ENCODE results near the gene LRRC17. TPM values are rescaled to one million over a fixed set of nuclear protein-coding genes. Genes with fewer than 3 reads are reported as not detected.
"Not testable (repeated sequence)": the region's sequence is repeated elsewhere in the genome, so short reads cannot be mapped to it uniquely, and the experiment has no call there.

LRRC17 gene
- polyA plus RNA-seq, 1 donor from 2014 or later: 6.7 TPM

GRCh38 chr7:102953406-102953805 is 40.6 kb downstream of the LRRC17 start:
- Histone ChIP-seq H2AFZ (ENCODE audit: low read depth, low read length) (no peak overlapping the region), H3K4me2 (ENCODE audit: low read length) (no peak overlapping the region), H3K9me3 (ENCODE audit: low read length) (no peaks in the 10 kb centered on the region), H3K79me2 (replicated peaks; ENCODE audit: insufficient read depth, low read length) (no peaks in the 10 kb centered on the region), H3K27me3 (ENCODE audit: insufficient read depth, low read depth, low read length) (no peaks in the 10 kb centered on the region), H3K4me3 (ENCODE audit: low read length) (no peak overlapping the region), H3K9me2 (ENCODE audit: insufficient read depth, low read length) (no peaks in the 10 kb centered on the region), H3F3A (ENCODE audit: insufficient read depth, low read length, poor library complexity, severe bottlenecking) (no peaks in the 10 kb centered on the region), H4K20me1 (ENCODE audit: insufficient read depth) (no peaks in the 10 kb centered on the region), H3K27ac (ENCODE audit: low read length) (no peak overlapping the region), H3K9ac (ENCODE audit: low read length) (no peak overlapping the region), H3K36me3 (ENCODE audit: insufficient read depth, low read length) (no peaks in the 10 kb centered on the region)
- TF ChIP-seq EZH2 (IDR thresholded peaks at IDR 0.05; ENCODE audit: borderline replicate concordance, insufficient read depth, low read length, poor library complexity, severe bottlenecking): no peak
- no peak for TF ChIP-seq SMC3 (conservative IDR thresholded peaks at IDR 0.05; ENCODE audit: poor library complexity)
- TF ChIP-seq, protein P1, sequence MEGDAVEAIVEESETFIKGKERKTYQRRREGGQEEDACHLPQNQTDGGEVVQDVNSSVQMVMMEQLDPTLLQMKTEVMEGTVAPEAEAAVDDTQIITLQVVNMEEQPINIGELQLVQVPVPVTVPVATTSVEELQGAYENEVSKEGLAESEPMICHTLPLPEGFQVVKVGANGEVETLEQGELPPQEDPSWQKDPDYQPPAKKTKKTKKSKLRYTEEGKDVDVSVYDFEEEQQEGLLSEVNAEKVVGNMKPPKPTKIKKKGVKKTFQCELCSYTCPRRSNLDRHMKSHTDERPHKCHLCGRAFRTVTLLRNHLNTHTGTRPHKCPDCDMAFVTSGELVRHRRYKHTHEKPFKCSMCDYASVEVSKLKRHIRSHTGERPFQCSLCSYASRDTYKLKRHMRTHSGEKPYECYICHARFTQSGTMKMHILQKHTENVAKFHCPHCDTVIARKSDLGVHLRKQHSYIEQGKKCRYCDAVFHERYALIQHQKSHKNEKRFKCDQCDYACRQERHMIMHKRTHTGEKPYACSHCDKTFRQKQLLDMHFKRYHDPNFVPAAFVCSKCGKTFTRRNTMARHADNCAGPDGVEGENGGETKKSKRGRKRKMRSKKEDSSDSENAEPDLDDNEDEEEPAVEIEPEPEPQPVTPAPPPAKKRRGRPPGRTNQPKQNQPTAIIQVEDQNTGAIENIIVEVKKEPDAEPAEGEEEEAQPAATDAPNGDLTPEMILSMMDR (IDR thresholded peaks at IDR 0.05; ENCODE audit: poor library complexity, severe bottlenecking): no peak
- TF ChIP-seq POLR2AphosphoS5 (IDR thresholded peaks at IDR 0.05): no peak
- TF ChIP-seq, protein P2, sequence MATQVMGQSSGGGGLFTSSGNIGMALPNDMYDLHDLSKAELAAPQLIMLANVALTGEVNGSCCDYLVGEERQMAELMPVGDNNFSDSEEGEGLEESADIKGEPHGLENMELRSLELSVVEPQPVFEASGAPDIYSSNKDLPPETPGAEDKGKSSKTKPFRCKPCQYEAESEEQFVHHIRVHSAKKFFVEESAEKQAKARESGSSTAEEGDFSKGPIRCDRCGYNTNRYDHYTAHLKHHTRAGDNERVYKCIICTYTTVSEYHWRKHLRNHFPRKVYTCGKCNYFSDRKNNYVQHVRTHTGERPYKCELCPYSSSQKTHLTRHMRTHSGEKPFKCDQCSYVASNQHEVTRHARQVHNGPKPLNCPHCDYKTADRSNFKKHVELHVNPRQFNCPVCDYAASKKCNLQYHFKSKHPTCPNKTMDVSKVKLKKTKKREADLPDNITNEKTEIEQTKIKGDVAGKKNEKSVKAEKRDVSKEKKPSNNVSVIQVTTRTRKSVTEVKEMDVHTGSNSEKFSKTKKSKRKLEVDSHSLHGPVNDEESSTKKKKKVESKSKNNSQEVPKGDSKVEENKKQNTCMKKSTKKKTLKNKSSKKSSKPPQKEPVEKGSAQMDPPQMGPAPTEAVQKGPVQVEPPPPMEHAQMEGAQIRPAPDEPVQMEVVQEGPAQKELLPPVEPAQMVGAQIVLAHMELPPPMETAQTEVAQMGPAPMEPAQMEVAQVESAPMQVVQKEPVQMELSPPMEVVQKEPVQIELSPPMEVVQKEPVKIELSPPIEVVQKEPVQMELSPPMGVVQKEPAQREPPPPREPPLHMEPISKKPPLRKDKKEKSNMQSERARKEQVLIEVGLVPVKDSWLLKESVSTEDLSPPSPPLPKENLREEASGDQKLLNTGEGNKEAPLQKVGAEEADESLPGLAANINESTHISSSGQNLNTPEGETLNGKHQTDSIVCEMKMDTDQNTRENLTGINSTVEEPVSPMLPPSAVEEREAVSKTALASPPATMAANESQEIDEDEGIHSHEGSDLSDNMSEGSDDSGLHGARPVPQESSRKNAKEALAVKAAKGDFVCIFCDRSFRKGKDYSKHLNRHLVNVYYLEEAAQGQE (IDR thresholded peaks at IDR 0.05; ENCODE audit: borderline replicate concordance): no peak
- TF ChIP-seq MXI1 (conservative IDR thresholded peaks at IDR 0.05; ENCODE audit: poor library complexity, severe bottlenecking): no peak
- no peak for TF ChIP-seq EP300 (conservative IDR thresholded peaks at IDR 0.05; ENCODE audit: poor library complexity, severe bottlenecking)
- no peak for TF ChIP-seq TAF1 (IDR thresholded peaks at IDR 0.05; ENCODE audit: low read depth)
- TF ChIP-seq RAD21 (conservative IDR thresholded peaks at IDR 0.05): no peak

DNA sequence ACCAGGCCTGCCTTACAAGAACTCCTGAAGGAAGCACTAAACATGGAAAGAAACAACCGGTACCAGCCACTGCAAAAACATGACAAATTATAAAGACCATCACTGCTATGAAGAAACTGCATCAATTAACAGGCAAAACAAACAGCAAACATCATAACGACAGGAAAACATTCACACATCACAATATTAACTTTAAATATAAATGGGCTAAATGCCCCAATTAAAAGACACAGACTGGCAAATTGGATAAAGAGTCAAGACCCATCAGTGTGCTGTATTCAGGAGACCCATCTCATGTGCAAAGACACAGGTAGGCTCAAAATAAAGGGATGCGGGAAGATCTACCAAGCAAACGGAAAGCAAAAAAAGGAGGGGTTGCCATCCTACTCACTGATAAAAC is 41.6 kb downstream of the LRRC17 start:
- not testable (repeated sequence) for H3K27me3 ChIP-seq (ENCODE audit: insufficient read depth, low read depth, low read length); H3K79me2 ChIP-seq (replicated peaks; ENCODE audit: insufficient read depth, low read length); H3K27ac ChIP-seq (ENCODE audit: low read length)

DNA sequence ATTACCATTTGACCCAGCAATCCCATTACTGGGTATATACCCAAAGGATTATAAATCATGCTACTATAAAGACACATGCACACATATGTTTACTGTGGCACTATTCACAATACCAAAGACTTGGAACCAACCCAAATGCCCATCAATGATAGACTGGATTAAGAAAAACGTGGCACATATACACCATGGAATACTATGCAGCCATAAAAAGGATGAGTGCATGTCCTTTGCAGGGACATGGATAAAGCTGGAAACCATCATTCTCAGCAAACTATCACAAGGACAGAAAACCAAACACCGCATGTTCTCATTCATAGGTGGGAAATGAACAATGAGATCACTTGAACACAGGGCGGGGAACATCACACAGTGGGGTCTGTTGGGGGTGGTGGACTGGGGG is 45.2 kb downstream of the LRRC17 start:
- H3K4me3 ChIP-seq (ENCODE audit: low read length); H3K9me3 ChIP-seq (ENCODE audit: low read length); H3K27ac ChIP-seq (ENCODE audit: low read length); H3K36me3 ChIP-seq (ENCODE audit: insufficient read depth, low read length); H3K4me2 ChIP-seq (ENCODE audit: low read length); H3K9ac ChIP-seq (ENCODE audit: low read length); H2AFZ ChIP-seq (ENCODE audit: low read depth, low read length); H3F3A ChIP-seq (ENCODE audit: insufficient read depth, low read length, poor library complexity, severe bottlenecking); H3K79me2 ChIP-seq (replicated peaks; ENCODE audit: insufficient read depth, low read length); H3K9me2 ChIP-seq (ENCODE audit: insufficient read depth, low read length); H3K27me3 ChIP-seq (ENCODE audit: insufficient read depth, low read depth, low read length); H4K20me1 ChIP-seq (ENCODE audit: insufficient read depth): not testable (repeated sequence)

More for the DNA sequence above, 41.6 kb downstream of the LRRC17 start:
- not testable (repeated sequence) for H3K9ac ChIP-seq (ENCODE audit: low read length); H3K4me2 ChIP-seq (ENCODE audit: low read length); H3F3A ChIP-seq (ENCODE audit: insufficient read depth, low read length, poor library complexity, severe bottlenecking); H3K36me3 ChIP-seq (ENCODE audit: insufficient read depth, low read length); H2AFZ ChIP-seq (ENCODE audit: low read depth, low read length); H3K4me3 ChIP-seq (ENCODE audit: low read length); H3K9me2 ChIP-seq (ENCODE audit: insufficient read depth, low read length); H3K9me3 ChIP-seq (ENCODE audit: low read length); H4K20me1 ChIP-seq (ENCODE audit: insufficient read depth)

DNA sequence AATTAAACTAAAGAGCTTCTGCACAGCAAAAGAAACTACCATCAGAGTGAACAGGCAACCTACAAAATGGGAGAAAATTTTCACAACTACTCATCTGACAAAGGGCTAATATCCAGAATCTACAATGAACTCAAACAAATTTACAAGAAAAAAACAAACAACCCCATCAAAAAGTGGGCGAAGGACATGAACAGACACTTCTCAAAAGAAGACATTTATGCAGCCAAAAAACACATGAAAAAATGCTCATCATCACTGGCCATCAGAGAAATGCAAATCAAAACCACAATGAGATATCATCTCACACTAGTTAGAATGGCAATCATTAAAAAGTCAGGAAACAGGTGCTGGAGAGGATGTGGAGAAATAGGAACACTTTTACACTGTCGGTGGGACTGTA is 49.2 kb downstream of the LRRC17 start:
- not testable (repeated sequence) for H3F3A ChIP-seq (ENCODE audit: insufficient read depth, low read length, poor library complexity, severe bottlenecking); H3K4me2 ChIP-seq (ENCODE audit: low read length); H3K79me2 ChIP-seq (replicated peaks; ENCODE audit: insufficient read depth, low read length); H3K9me3 ChIP-seq (ENCODE audit: low read length); H3K9ac ChIP-seq (ENCODE audit: low read length); H3K36me3 ChIP-seq (ENCODE audit: insufficient read depth, low read length); H3K27me3 ChIP-seq (ENCODE audit: insufficient read depth, low read depth, low read length); H3K27ac ChIP-seq (ENCODE audit: low read length); H2AFZ ChIP-seq (ENCODE audit: low read depth, low read length); H4K20me1 ChIP-seq (ENCODE audit: insufficient read depth); H3K4me3 ChIP-seq (ENCODE audit: low read length); H3K9me2 ChIP-seq (ENCODE audit: insufficient read depth, low read length)

Data from neural cell (in vitro differentiated cells).